Endothelial cell of umbilical vein (primary cell): Measurements from ENCODE around the gene CPA2. TPM values are rescaled to one million over a fixed set of nuclear protein-coding genes. Genes with fewer than 3 reads are reported as not detected.

ENCODE experiments used
- BruUV-seq: library from RNA; stranded (reverse); fragments of 400-500 nt; replicated peaks from 2 replicates; lab custom pipeline; 2021; lab: Mats Ljungman, UMichigan
- CTCF ChIA-PET: fragments of 300-600, 350-600 bp; sonication (Branson Sonifier 250); formaldehyde crosslinking; loops from one replicate; lab custom pipeline; 2021; ENCODE audit warnings: antibody characterized with exemption, inconsistent platforms; lab: Charles Lee
- POLR2A ChIA-PET: fragments of 300-600, 350-600 bp; sonication (Branson Sonifier 250); formaldehyde crosslinking; loops from one replicate; lab custom pipeline; 2021; ENCODE audit warnings: antibody characterized with exemption, inconsistent platforms; lab: Charles Lee
- DNase-seq: peaks from one replicate; pipeline ENCODE4 v3.0.0-alpha.2; 2011; ENCODE audit warnings: low read depth, low spot score
- FAIRE-seq: peaks from 2 replicates; lab custom pipeline; 2011; peaks lifted over from hg19 to GRCh38; lab: Jason Lieb, UNC
- H2AFZ ChIP-seq: 2 replicates; pipeline ENCODE4 v1.6.0; 2012; ENCODE audit warnings: low read depth, low read length, control low read depth, inconsistent platforms
- H3K27ac ChIP-seq: 2 replicates; pipeline ENCODE4 v1.5.1; 2011; ENCODE audit warnings: low read depth, mild to moderate bottlenecking, control low read depth, low read length, moderate library complexity; ENCODE audit not compliant: insufficient read depth
- H3K27me3 ChIP-seq, 2 experiments: 2 replicates each; pipeline versions ENCODE4 v1.6.0 to v1.6.1; 2011; ENCODE audit warnings: low read length in 2 of 2, mixed read lengths in 1 of 2; ENCODE audit not compliant: control insufficient read depth in 2 of 2, insufficient read depth in 2 of 2
- H3K36me3 ChIP-seq, 2 experiments: 2 replicates in 1 of 2; 3 replicates in 1 of 2; pipeline ENCODE4 v1.5.1; 2011; ENCODE audit warnings: low read length in 2 of 2, mild to moderate bottlenecking in 1 of 2, moderate library complexity in 1 of 2; ENCODE audit not compliant: control insufficient read depth in 2 of 2, insufficient read depth in 2 of 2; ENCODE audit errors: extremely low read depth in 1 of 2
- H3K4me1 ChIP-seq: 3 replicates; pipeline ENCODE4 v1.5.1; 2011; ENCODE audit warnings: mild to moderate bottlenecking, low read length; ENCODE audit not compliant: control insufficient read depth, insufficient read depth; ENCODE audit errors: extremely low read depth
- H3K4me2 ChIP-seq: 2 replicates; pipeline ENCODE4 v1.6.1; 2011; ENCODE audit warnings: low read length, control low read depth, mixed read lengths; ENCODE audit not compliant: insufficient read depth
- H3K4me3 ChIP-seq, 3 experiments: fragments of 200-600 bp in 1 of 3; sonication (generic), shearing (Covaris generic) in 1 of 3; replicated peaks in 1 of 3; 2 replicates each; pipeline ENCODE4 v1.5.1; 2011 to 2016; ENCODE audit warnings: control low read depth in 3 of 3, low read length in 3 of 3, mild to moderate bottlenecking in 2 of 3, inconsistent platforms in 1 of 3, low read depth in 1 of 3, moderate library complexity in 1 of 3; ENCODE audit not compliant: insufficient read depth in 1 of 3
- H3K79me2 ChIP-seq: 2 replicates; pipeline ENCODE4 v1.6.0; 2012; ENCODE audit warnings: low read length, inconsistent platforms; ENCODE audit not compliant: control insufficient read depth, insufficient read depth
- H3K9ac ChIP-seq: replicated peaks from 2 replicates; pipeline ENCODE3; 2011; ENCODE audit warnings: low read length, control low read depth; ENCODE audit not compliant: insufficient read depth; ENCODE audit errors: extremely low read depth
- H3K9me1 ChIP-seq: replicated peaks from 3 replicates; pipeline ENCODE4 v1.6.0; 2011; ENCODE audit warnings: mild to moderate bottlenecking, low read length; ENCODE audit not compliant: control insufficient read depth, insufficient read depth; ENCODE audit errors: extremely low read depth
- H3K9me3 ChIP-seq: replicated peaks from 2 replicates; pipeline ENCODE4 v1.5.1; 2012; ENCODE audit warnings: low read length, inconsistent platforms; ENCODE audit not compliant: control insufficient read depth, insufficient read depth
- H4K20me1 ChIP-seq: replicated peaks from 2 replicates; pipeline ENCODE3; 2011; ENCODE audit warnings: mild to moderate bottlenecking, low read length; ENCODE audit not compliant: control insufficient read depth, insufficient read depth; ENCODE audit errors: extremely low read depth
- EZH2 ChIP-seq: IDR thresholded peaks from 2 replicates; pipeline ENCODE4 v1.6.1; 2012; ENCODE audit warnings: borderline replicate concordance, low read depth, mild to moderate bottlenecking, moderate library complexity, low read length, inconsistent platforms; ENCODE audit not compliant: severe bottlenecking
- FOS ChIP-seq: IDR thresholded peaks from 2 replicates; pipeline ENCODE4 v1.6.1; 2011; ENCODE audit warnings: mild to moderate bottlenecking, low read length, moderate library complexity, borderline replicate concordance; ENCODE audit not compliant: insufficient read depth
- GATA2 ChIP-seq: IDR thresholded peaks from 2 replicates; pipeline ENCODE4 v1.7.0; 2011; ENCODE audit warnings: low read depth, mild to moderate bottlenecking, moderate library complexity, mixed read lengths, low read length; ENCODE audit not compliant: insufficient read length, insufficient read depth
- JUN ChIP-seq: IDR thresholded peaks from 2 replicates; pipeline ENCODE4 v1.6.1; 2011; ENCODE audit warnings: borderline replicate concordance, low read depth; ENCODE audit not compliant: insufficient read length, insufficient read depth
- POLR2A ChIP-seq: IDR thresholded peaks from 2 replicates; pipeline ENCODE4 v1.6.1; 2012; ENCODE audit warnings: low read depth, mild to moderate bottlenecking, control low read depth, low read length
- dilution Hi-C: fragments of 300-500 bp; cut with MboI; formaldehyde crosslinking; loops from one replicate; pipeline ENCODE4 v1.15.0; 2019; ENCODE audit warnings: low sequenced_read_pairs; ENCODE audit not compliant: extremely low pct_ligation_motif_present
- intact Hi-C: fragments of 100-400 bp; cut with micrococcal nuclease; formaldehyde crosslinking; loops from one replicate; pipeline ENCODE4 v1.10.0; 2022
- polyA plus RNA-seq, 4 experiments: library from polyadenylated mRNA; depleted of rRNA in 3 of 4; stranded (reverse) in 3 of 4; unstranded in 1 of 4; fragments of >200 nt; gene quantifications; 2 replicates each; pipeline versions ENCODE4 v1.2.1 to v1.2.3, GENCODE V29; 2011 to 2012; ENCODE audit warnings: missing spikeins in 1 of 4
- total RNA-seq: library from RNA; stranded (reverse); gene quantifications from 2 replicates; pipeline ENCODE4 v1.2.3, GENCODE V29; 2021
- TF ChIP-seq, protein P1 (sequence below), 2 donors: IDR thresholded peaks; 1 replicate in 1 of 2; 2 replicates in 1 of 2; pipeline ENCODE4 v1.5.1; 2011; ENCODE audit warnings: low read length in 2 of 2, mild to moderate bottlenecking in 2 of 2, moderate library complexity in 2 of 2, control low read depth in 1 of 2, inconsistent platforms in 1 of 2, low read depth in 1 of 2; ENCODE audit not compliant: insufficient read depth in 1 of 2; ENCODE audit errors: extremely low read depth in 1 of 2

The CPA2 gene
- total and polyA plus RNA-seq, 2 donors (not counting 3 experiments of a cell fraction or from before 2014, with no cell fraction given) = not detected

DNA sequence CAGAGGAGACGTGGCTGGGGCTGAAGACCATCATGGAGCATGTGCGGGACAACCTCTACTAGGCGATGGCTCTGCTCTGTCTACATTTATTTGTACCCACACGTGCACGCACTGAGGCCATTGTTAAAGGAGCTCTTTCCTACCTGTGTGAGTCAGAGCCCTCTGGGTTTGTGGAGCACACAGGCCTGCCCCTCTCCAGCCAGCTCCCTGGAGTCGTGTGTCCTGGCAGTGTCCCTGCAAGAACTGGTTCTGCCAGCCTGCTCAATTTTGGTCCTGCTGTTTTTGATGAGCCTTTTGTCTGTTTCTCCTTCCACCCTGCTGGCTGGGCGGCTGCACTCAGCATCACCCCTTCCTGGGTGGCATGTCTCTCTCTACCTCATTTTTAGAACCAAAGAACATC, 56.0 kb downstream of the CPA2 start:
- no peak for FAIRE-seq
- Histone ChIP-seq H3K9me1 (no peaks in the 10 kb centered on the region), H4K20me1 (no peaks in the 10 kb centered on the region), H3K9ac (no peak overlapping the region), H3K9me3 (no peaks in the 10 kb centered on the region), H3K4me1 (no peaks in the 10 kb centered on the region), H3K4me2 (no peak overlapping the region), H2AFZ (no peak overlapping the region), H3K36me3 (no peaks in the 10 kb centered on the region), H3K27me3 (no peaks in the 10 kb centered on the region), H3K79me2 (no peaks in the 10 kb centered on the region), H3K27ac (no peak overlapping the region), H3K4me3 (no peak overlapping the region)
- DNase-seq = no peak
- dilution Hi-C loops = no loop called here
- intact Hi-C loops = no loop called here
- BruUV-seq = no TSS peak
- TF ChIP-seq FOS (no peak), EZH2 (no peak)
- TF ChIP-seq, protein P1, sequence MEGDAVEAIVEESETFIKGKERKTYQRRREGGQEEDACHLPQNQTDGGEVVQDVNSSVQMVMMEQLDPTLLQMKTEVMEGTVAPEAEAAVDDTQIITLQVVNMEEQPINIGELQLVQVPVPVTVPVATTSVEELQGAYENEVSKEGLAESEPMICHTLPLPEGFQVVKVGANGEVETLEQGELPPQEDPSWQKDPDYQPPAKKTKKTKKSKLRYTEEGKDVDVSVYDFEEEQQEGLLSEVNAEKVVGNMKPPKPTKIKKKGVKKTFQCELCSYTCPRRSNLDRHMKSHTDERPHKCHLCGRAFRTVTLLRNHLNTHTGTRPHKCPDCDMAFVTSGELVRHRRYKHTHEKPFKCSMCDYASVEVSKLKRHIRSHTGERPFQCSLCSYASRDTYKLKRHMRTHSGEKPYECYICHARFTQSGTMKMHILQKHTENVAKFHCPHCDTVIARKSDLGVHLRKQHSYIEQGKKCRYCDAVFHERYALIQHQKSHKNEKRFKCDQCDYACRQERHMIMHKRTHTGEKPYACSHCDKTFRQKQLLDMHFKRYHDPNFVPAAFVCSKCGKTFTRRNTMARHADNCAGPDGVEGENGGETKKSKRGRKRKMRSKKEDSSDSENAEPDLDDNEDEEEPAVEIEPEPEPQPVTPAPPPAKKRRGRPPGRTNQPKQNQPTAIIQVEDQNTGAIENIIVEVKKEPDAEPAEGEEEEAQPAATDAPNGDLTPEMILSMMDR (IDR thresholded peaks at IDR 0.05; ENCODE audit: extremely low read depth in 1 of 2, insufficient read depth in 1 of 2, low read depth in 1 of 2, low read length in 2 of 2) = no peak
- ChIA-PET POLR2A (no interaction called here), CTCF (no interaction called here)

DNA sequence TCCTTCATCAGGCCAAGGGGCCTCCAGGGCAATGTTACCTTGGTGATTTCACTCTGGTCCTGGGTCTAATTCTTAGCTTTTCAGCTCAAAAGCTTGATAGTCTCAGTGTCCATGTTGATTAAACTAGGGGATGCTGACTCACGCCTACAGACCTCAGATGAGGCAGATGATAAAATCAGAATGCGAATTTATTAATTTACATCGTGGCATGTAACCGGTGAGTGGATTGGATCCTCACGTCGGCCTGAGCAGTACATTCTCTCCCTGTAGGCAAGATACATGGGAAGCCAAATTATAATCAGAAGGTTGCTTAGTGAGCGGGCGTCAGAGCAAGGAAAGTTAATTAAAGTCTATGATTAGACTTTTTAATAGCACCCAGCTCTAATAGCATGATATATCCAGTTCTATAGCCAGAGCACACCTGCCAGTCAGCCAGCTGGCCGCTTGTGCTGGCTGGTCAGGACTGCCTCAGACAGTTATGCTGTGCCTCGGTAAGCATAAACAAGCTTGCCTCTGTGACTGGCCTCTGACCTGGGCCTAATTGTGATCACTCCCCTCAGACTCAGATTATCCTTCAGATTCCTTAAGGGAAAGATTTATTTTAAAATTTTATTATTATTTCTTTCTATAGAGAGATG, 57.8 kb downstream of the CPA2 start:
- BruUV-seq = no TSS peak
- POLR2A ChIA-PET = no interaction called here

More for the DNA sequence above, 57.8 kb downstream of the CPA2 start:
- dilution Hi-C loops (no loop called here), intact Hi-C loops (no loop called here)
- Histone ChIP-seq H3K9me3 (no peaks in the 10 kb centered on the region), H3K9me1 (no peaks in the 10 kb centered on the region), H3K4me3 (no peak overlapping the region), H2AFZ (no peak overlapping the region), H3K79me2 (no peaks in the 10 kb centered on the region), H3K27me3 (no peaks in the 10 kb centered on the region), H4K20me1 (no peaks in the 10 kb centered on the region), H3K4me1 (no peaks in the 10 kb centered on the region), H3K9ac (no peak overlapping the region), H3K4me2 (no peak overlapping the region), H3K27ac (no peak overlapping the region), H3K36me3 (no peaks in the 10 kb centered on the region)
- TF ChIP-seq JUN (no peak), FOS (no peak), POLR2A (no peak), EZH2 (no peak), GATA2 (no peak)
- CTCF ChIA-PET = interaction anchor here (1.0 to 1.8 kb wide), 2 partner anchors 10 to 50 kb away, joined by 3 to 4 read pairs; no protein-coding TSS in a partner anchor
- no peak for DNase-seq
- FAIRE-seq = no peak
